SK-N-SH (cell line): Measurements from ENCODE around the gene CENPS. TPM values are rescaled to one million over a fixed set of nuclear protein-coding genes. Genes with fewer than 3 reads are reported as not detected.

Source experiments
- CTCF ChIA-PET: fragments of 300-600, 350-600 bp; formaldehyde crosslinking; extraction: SDS; loops from one replicate; lab custom pipeline; 2021; lab: Yijun Ruan, JAX
- POLR2A ChIA-PET: fragments of 350-600 bp; sonication (Branson Sonifier 250); formaldehyde crosslinking; extraction: SDS; loops from one replicate; lab custom pipeline; 2020; ENCODE audit warnings: antibody characterized with exemption, inconsistent platforms; lab: Yijun Ruan, JAX
- DNase-seq: peaks from one replicate; pipeline ENCODE4 v3.0.0; 2012
- H2AFZ ChIP-seq: fragments of 200-600 bp; sonication (generic); 2 replicates; pipeline ENCODE4 v1.8.1; 2016; ENCODE audit warnings: antibody characterized with exemption, mild to moderate bottlenecking, low read depth
- H3F3A ChIP-seq: fragments of 200-600 bp; sonication (generic); replicated peaks from 2 replicates; pipeline ENCODE3; 2016; ENCODE audit warnings: antibody characterized with exemption, mild to moderate bottlenecking; ENCODE audit not compliant: insufficient read depth
- H3K27ac ChIP-seq, 2 experiments: fragments of 200-500 bp in 1 of 2; fragments of 200-600 bp in 1 of 2; sonication (Bioruptor generic) in 1 of 2; sonication (generic), shearing (Covaris generic) in 1 of 2; 2 replicates each; pipeline versions ENCODE4 v1.5.1 to v1.6.1; 2014 to 2016; ENCODE audit warnings: low read depth in 2 of 2, inconsistent platforms in 1 of 2, low read length in 1 of 2, mild to moderate bottlenecking in 1 of 2, mixed read lengths in 1 of 2
- H3K27me3 ChIP-seq: fragments of 200-600 bp; sonication (generic), shearing (Covaris generic); 2 replicates; pipeline ENCODE4 v1.6.1; 2016; ENCODE audit warnings: mixed run types; ENCODE audit not compliant: insufficient read depth
- H3K36me3 ChIP-seq, 2 experiments: fragments of 200-500 bp in 1 of 2; fragments of 200-600 bp in 1 of 2; sonication (Bioruptor generic) in 1 of 2; sonication (generic) in 1 of 2; replicated peaks in 1 of 2; 2 replicates each; pipeline versions ENCODE3 to v1.5.1; 2014 to 2016; ENCODE audit warnings: low read length in 1 of 2, mild to moderate bottlenecking in 1 of 2; ENCODE audit not compliant: insufficient read depth in 2 of 2, control insufficient read depth in 1 of 2
- H3K4me1 ChIP-seq, 2 experiments: fragments of 200-500 bp in 1 of 2; fragments of 200-600 bp in 1 of 2; sonication (Bioruptor generic) in 1 of 2; sonication (generic), shearing (Covaris generic) in 1 of 2; 2 replicates each; pipeline versions ENCODE4 v1.5.1 to v1.6.1; 2014 to 2016; ENCODE audit warnings: low read depth in 1 of 2, low read length in 1 of 2, mixed run types in 1 of 2; ENCODE audit not compliant: insufficient read depth in 2 of 2, control insufficient read depth in 1 of 2
- H3K4me2 ChIP-seq: fragments of 200-600 bp; sonication (generic), shearing (Covaris generic); 2 replicates; pipeline ENCODE4 v1.6.1; 2017; ENCODE audit warnings: mixed run types
- H3K4me3 ChIP-seq, 2 experiments: fragments of 200-500 bp in 1 of 2; fragments of 200-600 bp in 1 of 2; sonication (Bioruptor generic) in 1 of 2; sonication (generic), shearing (Covaris generic) in 1 of 2; 2 replicates each; pipeline versions ENCODE4 v1.5.1 to v1.8.1; 2014 to 2016; ENCODE audit warnings: low read depth in 2 of 2, inconsistent platforms in 1 of 2, low read length in 1 of 2, mild to moderate bottlenecking in 1 of 2, mixed read lengths in 1 of 2, moderate library complexity in 1 of 2
- H3K79me2 ChIP-seq: fragments of 200-600 bp; sonication (generic); 2 replicates; pipeline ENCODE4 v1.8.1; 2017; ENCODE audit warnings: mild to moderate bottlenecking; ENCODE audit not compliant: insufficient read depth
- H3K9ac ChIP-seq: fragments of 200-600 bp; sonication (generic); 2 replicates; pipeline ENCODE4 v1.6.1; 2017; ENCODE audit warnings: mixed run types
- H3K9me2 ChIP-seq: fragments of 200-600 bp; sonication (generic); 2 replicates; pipeline ENCODE4 v1.6.1; 2017; ENCODE audit warnings: mixed run types
- H3K9me3 ChIP-seq: fragments of 200-600 bp; sonication (generic); 2 replicates; pipeline ENCODE4 v1.6.1; 2017; ENCODE audit warnings: mixed run types, mild to moderate bottlenecking, moderate library complexity
- H4K20me1 ChIP-seq: fragments of 200-600 bp; sonication (generic); 2 replicates; pipeline ENCODE4 v1.6.1; 2017; ENCODE audit warnings: mild to moderate bottlenecking, mixed run types; ENCODE audit not compliant: insufficient read depth
- CHD2 ChIP-seq: fragments of 150-350 bp; IDR thresholded peaks from 2 replicates; pipeline ENCODE4 v1.6.1; 2018; ENCODE audit warnings: low read length; ENCODE audit not compliant: partially characterized antibody
- EP300 ChIP-seq, 2 experiments: IDR thresholded peaks; 2 replicates each; pipeline versions ENCODE4 v1.4.0 to v1.6.1; 2012; ENCODE audit warnings: borderline replicate concordance in 1 of 2, low read depth in 1 of 2, low read length in 1 of 2
- JUND ChIP-seq: IDR thresholded peaks from 2 replicates; pipeline ENCODE4 v1.4.0; 2012
- MEF2A ChIP-seq: IDR thresholded peaks from 2 replicates; pipeline ENCODE4 v1.4.0; 2012; ENCODE audit warnings: low read depth, borderline replicate concordance
- MXI1 ChIP-seq: IDR thresholded peaks from 2 replicates; pipeline ENCODE4 v1.6.1; 2012; ENCODE audit warnings: mild to moderate bottlenecking, low read depth, low read length, improper control_type of control experiment
- NRF1 ChIP-seq: IDR thresholded peaks from 2 replicates; pipeline ENCODE4 v1.6.1; 2012; ENCODE audit warnings: low read depth, mild to moderate bottlenecking, low read length
- POLR2AphosphoS5 ChIP-seq: IDR thresholded peaks from 2 replicates; pipeline ENCODE4 v1.6.1; 2012; ENCODE audit warnings: low read depth, low read length
- RCOR1 ChIP-seq: fragments of 150-350 bp; IDR thresholded peaks from 2 replicates; pipeline ENCODE4 v1.6.1; 2017; ENCODE audit warnings: antibody characterized with exemption, low read length
- RFX5 ChIP-seq: IDR thresholded peaks from 2 replicates; pipeline ENCODE4 v1.6.1; 2012; ENCODE audit warnings: mild to moderate bottlenecking, improper control_type of control experiment, low read length
- TCF12 ChIP-seq: IDR thresholded peaks from 2 replicates; pipeline ENCODE4 v1.4.0; 2012
- TEAD4 ChIP-seq: IDR thresholded peaks from 2 replicates; pipeline ENCODE4 v1.4.0; 2012; ENCODE audit warnings: mild to moderate bottlenecking, borderline replicate concordance; ENCODE audit not compliant: insufficient read depth
- YY1 ChIP-seq: IDR thresholded peaks from 2 replicates; pipeline ENCODE4 v1.4.0; 2012; ENCODE audit warnings: low read depth, mild to moderate bottlenecking
- WGBS: methylation state at CpG from one replicate; pipeline ENCODE4 v1.1.6; 2017; ENCODE audit warnings: low lambda C conversion rate; 5-methylcytosine and 5-hydroxymethylcytosine counted together
- polyA plus RNA-seq, 3 experiments: library from polyadenylated mRNA; depleted of rRNA; stranded (reverse); fragments of >200 nt; gene quantifications; 2 replicates each; pipeline ENCODE4 v1.2.3, GENCODE V29; 2012
- TF ChIP-seq, protein P1 (sequence below): IDR thresholded peaks from 2 replicates; pipeline ENCODE4 v1.4.0; 2012; ENCODE audit warnings: low read depth, borderline replicate concordance
- TF ChIP-seq, protein P2 (sequence below): IDR thresholded peaks from 2 replicates; pipeline ENCODE4 v1.4.0; 2012; ENCODE audit warnings: low read depth, borderline replicate concordance
- TF ChIP-seq, protein P3 (sequence below): IDR thresholded peaks from 2 replicates; pipeline ENCODE4 v1.4.0; 2012; ENCODE audit warnings: low read depth
- TF ChIP-seq, protein P4 (sequence below): IDR thresholded peaks from 2 replicates; pipeline ENCODE4; 2012

The CENPS gene
- polyA plus RNA-seq, 1 of the 3 experiments (the other 2 are of a cell fraction), result 20.0 TPM

DNA sequence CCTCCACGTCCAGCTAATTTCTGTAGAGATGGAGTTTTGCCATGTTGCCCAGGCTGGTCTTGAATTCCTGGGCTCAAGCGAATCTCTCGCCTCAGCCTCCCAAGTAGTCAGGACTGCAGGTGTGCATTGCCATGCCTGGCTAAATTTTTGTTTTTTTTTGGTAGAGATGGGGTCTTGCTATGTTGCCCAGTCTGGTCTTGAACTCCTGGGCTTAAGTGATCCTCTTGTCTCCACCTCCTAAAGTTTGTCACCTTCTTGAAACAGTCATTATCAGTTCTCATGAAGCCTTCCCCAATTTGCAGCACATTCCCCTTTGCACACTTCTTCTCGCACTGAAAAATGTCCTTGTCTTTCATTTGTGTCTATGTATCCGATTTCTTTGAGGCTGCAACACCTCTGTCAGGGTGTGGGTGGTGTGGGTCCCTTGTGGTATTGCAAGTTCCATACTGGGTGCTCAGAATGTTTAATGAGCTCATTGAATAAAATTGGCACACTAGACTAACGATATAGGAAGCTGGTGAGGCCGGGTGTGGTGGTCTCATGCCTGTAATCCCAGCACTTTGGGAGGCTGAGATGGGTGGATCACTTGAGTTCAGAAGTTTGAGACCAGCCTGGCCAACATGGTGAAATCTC lies 16.7 kb downstream of the CENPS start (continued):
- TF ChIP-seq, protein P1, sequence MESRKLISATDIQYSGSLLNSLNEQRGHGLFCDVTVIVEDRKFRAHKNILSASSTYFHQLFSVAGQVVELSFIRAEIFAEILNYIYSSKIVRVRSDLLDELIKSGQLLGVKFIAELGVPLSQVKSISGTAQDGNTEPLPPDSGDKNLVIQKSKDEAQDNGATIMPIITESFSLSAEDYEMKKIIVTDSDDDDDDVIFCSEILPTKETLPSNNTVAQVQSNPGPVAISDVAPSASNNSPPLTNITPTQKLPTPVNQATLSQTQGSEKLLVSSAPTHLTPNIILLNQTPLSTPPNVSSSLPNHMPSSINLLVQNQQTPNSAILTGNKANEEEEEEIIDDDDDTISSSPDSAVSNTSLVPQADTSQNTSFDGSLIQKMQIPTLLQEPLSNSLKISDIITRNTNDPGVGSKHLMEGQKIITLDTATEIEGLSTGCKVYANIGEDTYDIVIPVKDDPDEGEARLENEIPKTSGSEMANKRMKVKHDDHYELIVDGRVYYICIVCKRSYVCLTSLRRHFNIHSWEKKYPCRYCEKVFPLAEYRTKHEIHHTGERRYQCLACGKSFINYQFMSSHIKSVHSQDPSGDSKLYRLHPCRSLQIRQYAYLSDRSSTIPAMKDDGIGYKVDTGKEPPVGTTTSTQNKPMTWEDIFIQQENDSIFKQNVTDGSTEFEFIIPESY, result no peak
- TF ChIP-seq MEF2A (no peak), JUND (no peak), EP300 (IDR thresholded peaks at IDR 0.05; ENCODE audit: borderline replicate concordance in 1 of 2, low read depth in 1 of 2, low read length in 1 of 2) (no peak)

DNA sequence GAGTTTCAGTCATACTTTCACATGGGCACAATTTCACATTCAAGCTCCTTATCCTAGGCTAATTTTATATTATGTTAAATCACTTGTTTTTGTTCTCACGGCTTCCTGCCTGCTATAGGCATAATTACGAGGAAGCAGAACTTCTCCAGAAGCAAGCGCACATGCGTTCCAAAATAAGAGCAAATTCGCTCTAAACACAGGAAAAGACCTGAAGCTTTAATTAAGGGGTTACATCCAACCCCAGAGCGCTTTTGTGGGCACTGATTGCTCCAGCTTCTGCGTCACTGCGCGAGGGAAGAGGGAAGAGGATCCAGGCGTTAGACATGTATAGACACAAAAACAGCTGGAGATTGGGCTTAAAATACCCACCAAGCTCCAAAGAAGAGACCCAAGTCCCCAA lies 19.5 kb downstream of the CENPS start, which contains the start of gene CORT:
TSS of gene CORT (plus strand) at position 281 of the 400 bp plus-strand sequence. CDS start 193 bp downstream, outside the sequence.
- Histone ChIP-seq H3K4me2 (peak within 1 kb of the TSS; percentile 54; the same call in 1 of the 2 replicates), H3K9me3 (no peaks in the 10 kb centered on the region), H3K9me2 (no peaks in the 10 kb centered on the region), H3K27me3 (no peaks in the 10 kb centered on the region), H3K9ac (no peak within 1 kb of the TSS), H3K27ac (peak within 1 kb of the TSS; percentile 39 to 50; a peak in 3 of 4 replicates), H3K79me2 (no peaks in the 10 kb centered on the region), H3K36me3 (peaks cover 0 to 5% of the 10 kb centered on the region in 2 experiments)
- ChIA-PET POLR2A (no interaction called here), CTCF (interaction anchor here (1.2 to 4.7 kb wide), 3 partner anchors 20 to 418 kb away, joined by 3 to 16 read pairs (median 16); partner anchors contain the start of gene CENPS)
- DNase-seq, result no peak
- TF ChIP-seq MXI1, result no peak
- no peak for TF ChIP-seq TEAD4
- TF ChIP-seq POLR2AphosphoS5, result no peak
- TF ChIP-seq RCOR1, result no peak
- TF ChIP-seq, protein P2, sequence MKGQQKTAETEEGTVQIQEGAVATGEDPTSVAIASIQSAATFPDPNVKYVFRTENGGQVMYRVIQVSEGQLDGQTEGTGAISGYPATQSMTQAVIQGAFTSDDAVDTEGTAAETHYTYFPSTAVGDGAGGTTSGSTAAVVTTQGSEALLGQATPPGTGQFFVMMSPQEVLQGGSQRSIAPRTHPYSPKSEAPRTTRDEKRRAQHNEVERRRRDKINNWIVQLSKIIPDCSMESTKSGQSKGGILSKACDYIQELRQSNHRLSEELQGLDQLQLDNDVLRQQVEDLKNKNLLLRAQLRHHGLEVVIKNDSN, result no peak
- no peak for TF ChIP-seq RFX5
- TF ChIP-seq, protein P3, sequence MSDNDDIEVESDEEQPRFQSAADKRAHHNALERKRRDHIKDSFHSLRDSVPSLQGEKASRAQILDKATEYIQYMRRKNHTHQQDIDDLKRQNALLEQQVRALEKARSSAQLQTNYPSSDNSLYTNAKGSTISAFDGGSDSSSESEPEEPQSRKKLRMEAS, result no peak
- TF ChIP-seq CHD2, result no peak
- TF ChIP-seq, protein P4, sequence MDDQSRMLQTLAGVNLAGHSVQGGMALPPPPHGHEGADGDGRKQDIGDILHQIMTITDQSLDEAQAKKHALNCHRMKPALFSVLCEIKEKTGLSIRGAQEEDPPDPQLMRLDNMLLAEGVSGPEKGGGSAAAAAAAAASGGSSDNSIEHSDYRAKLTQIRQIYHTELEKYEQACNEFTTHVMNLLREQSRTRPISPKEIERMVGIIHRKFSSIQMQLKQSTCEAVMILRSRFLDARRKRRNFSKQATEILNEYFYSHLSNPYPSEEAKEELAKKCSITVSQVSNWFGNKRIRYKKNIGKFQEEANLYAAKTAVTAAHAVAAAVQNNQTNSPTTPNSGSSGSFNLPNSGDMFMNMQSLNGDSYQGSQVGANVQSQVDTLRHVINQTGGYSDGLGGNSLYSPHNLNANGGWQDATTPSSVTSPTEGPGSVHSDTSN, result no peak
- no peak for TF ChIP-seq TCF12
- TF ChIP-seq YY1, result no peak
- no peak for TF ChIP-seq NRF1
- TF ChIP-seq, all 33 proteins: peak for 0
- Histone ChIP-seq H3K4me1 (peaks cover 5 to 12% of the 10 kb centered on the region in 2 experiments), H2AFZ (no peak within 1 kb of the TSS), H4K20me1 (no peaks in the 10 kb centered on the region), H3K4me3 (no peak within 1 kb of the TSS), H3F3A (peaks cover 13% of the 10 kb centered on the region)
- 99% methylated on average over 10 of the region's 10 CpGs for WGBS
